ENCODE data around the gene MAPK10.
"Not testable (repeated sequence)": the region's sequence is repeated elsewhere in the genome, so short reads cannot be mapped to it uniquely, and the experiment has no call there.

The MAPK10 gene

DNA sequence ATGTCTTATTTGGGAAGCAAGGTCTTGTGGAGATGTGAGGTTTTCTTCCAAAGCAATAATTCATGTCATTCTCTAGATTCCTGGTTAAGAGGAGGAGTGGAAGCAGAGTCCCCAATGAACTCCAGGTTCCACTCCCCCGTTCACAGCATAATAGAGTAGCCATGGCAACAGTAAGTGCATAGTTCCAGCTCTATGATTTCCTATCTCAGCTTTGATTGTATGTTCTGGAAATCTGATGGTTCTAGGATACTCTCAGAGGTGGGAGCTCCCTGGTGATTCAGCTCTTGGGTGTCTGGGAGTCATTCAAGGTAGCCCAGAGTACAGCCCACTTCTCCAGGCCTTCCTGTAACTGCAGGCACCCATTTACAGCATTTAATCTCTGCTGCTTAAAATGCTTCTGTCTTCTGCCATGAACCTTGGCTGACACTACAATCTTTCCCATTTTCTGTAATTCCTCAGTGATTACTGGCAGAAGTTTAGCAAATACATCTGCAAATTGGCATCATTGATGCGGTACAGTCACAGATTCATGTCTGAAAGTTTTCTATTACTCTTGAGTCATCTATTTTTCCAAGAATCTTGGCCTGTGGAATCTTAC, 242.0 kb downstream of the MAPK10 start:
- DNase-seq (ENCODE audit: extremely low read depth in 1 of 2, low read depth in 1 of 2): no peak

DNA sequence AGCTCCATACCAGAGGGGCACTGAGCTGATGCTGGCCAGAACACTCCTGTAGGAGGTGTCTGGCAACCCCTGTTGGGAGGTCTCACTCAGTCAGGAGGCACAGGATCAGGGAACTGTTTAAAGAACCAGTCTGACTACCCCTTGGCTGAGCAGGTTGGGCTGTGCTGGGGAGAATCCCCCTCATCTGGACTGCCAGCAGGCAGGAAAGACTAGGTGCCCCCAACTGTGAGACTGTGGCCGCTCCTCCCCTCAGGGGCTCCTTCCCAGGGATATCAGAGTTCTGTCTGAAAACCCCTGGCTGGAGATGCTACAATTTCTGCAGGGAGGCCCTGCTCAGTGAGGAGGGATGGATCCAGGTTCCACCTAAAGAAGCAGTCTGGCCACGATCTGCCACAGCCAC, 245.3 kb downstream of the MAPK10 start:
- no peak for DNase-seq (ENCODE audit: extremely low read depth in 1 of 2, low read depth in 1 of 2)

DNA sequence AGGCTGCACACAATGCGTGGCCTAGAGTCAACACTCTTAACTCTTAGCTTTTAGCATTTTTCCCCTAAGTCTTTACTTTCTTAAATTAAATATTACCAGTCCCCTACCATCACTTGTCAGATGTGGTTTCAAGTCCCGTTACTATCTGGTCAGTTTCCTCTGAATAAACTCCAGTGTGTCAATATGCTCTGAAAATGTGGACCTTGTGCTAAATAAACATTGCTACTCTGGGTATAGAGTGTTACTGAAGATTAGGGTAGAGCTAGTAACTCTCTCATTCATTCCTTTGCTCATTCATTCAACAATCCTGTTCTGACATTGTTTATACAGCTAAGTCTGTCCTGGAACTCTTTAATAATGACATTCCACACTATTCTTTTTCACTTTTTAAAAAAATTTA, 251.0 kb downstream of the MAPK10 start:
- DNase-seq (ENCODE audit: extremely low read depth in 1 of 2, low read depth in 1 of 2): no peak

DNA sequence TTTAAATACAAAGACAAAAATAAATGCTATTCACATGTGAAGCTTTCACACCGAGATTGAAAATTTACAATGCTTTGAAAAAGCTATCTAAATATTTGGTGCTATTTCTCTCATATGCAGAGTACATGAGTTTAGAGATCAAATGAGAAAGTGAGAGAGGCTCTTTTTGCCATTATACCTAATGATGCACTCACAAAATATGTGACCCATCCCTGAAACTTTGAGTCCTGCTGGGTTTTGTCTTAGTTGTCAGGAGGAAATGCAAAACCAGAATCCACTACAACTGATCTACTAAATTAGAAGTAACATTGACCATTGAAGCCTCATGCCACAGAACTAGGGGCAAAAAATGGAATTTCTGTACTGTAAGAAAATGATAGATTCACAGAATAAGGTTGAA, 251.7 kb downstream of the MAPK10 start:
- DNase-seq (ENCODE audit: extremely low read depth in 1 of 2, low read depth in 1 of 2): no peak

DNA sequence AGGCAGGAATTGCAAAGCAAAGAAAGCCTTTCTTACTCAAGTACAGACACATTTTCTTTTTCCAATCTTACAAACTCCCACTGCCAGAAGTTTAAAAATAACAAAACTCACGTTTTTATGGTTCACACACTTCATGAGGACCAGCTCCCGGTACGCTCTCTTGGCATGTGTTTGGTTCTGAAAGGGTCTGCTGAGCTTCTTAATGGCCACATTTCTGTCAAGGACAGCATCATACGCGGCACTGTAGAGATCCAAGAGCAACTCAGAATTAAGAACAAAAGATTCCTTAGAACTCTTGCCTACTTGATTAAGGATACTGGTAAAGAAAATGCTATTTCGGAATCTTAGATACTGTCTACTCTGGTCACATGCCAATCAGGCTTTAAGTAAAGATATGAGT, 252.7 kb downstream of the MAPK10 start:
- no peak for DNase-seq (ENCODE audit: extremely low read depth in 1 of 2, low read depth in 1 of 2)

DNA sequence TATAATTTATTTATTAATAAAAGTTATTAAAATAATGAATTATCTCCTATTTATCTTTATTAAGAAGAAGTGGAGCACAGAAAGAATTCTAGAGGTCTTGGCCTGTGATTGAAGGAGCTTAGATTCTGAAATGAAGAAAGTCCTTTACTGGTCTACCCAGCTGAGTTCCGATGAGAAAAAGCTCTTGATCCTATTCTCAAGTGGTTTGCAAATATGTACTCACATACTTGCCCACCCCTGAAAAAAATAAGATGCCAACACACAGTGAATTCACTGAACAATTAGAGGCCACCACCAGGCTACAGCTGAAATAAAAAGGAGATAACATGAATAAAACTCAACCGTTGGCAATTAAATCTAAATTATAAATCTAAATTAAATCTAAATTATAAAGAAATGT, 253.4 kb downstream of the MAPK10 start:
- no peak for DNase-seq (ENCODE audit: extremely low read depth in 1 of 2, low read depth in 1 of 2)

DNA sequence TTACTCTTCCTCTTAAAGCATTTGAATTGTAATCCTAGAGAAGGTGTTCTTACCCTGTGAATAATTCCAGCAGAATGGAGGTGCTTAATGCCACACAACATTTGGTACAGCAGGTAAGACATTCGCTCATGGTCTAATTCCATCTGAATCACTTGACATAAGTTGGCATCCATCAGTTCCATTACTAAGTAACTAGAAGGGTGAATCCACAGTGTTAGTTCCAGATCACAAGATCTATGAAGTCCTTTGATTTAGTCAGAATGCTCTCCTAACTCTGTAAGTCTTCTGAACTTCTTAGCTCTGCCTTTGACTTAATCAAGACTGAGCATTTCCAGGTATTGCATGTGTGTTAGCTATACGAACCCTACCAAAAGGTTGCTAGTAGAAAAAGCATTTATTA, 258.0 kb downstream of the MAPK10 start:
- no peak for DNase-seq (ENCODE audit: extremely low read depth in 1 of 2, low read depth in 1 of 2)

DNA sequence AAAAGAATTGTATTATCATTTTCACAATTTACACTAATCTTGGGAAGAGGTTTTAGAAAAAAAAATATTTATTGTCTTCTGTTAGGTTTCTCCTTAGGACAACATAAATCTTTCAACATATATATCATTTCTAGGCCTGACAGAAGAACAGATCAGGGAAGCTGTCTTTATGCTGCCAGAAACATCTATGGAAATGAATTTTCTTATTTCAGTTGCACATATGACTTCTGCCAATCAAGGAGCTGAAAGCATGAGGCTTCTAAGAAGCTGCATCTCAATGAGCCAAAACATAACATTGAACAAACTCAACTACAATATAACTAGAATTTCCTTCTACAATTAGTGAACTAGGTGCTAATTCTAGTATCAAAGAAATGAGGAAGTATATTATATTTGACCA, 258.4 kb downstream of the MAPK10 start:
- DNase-seq (ENCODE audit: extremely low read depth in 1 of 2, low read depth in 1 of 2): no peak

DNA sequence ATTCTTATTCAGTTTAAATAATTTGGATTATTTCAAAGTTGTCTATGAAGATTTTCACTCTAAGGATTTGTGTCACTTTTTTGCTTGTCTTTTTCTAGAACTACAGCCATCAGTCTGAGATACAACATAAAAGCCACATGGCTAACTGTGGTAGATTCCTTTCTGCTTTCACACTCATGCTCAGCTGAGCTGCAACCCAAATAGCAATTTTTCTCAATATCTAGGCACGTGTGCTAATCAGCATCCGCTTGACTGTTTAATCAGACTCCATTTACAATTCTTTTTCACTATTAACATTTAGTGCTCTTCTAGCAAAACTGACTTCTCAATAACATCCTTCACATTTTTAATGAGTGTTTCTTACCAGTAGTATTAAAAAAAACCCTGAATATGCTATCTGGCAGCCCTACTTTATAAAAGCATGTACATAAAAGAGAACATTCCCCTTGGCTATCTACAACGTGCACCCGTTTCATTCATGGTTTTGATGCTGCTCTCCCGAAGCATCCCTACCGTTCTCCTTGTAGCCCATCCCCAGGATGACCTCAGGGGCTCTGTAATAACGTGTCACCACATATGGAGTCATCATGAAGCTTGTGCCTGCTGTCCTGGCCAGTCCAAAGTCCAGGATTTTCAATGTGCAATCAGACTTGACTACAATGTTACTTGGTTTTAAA, 259.2 kb downstream of the MAPK10 start:
- no peak for DNase-seq (ENCODE audit: extremely low read depth in 1 of 2, low read depth in 1 of 2)

DNA sequence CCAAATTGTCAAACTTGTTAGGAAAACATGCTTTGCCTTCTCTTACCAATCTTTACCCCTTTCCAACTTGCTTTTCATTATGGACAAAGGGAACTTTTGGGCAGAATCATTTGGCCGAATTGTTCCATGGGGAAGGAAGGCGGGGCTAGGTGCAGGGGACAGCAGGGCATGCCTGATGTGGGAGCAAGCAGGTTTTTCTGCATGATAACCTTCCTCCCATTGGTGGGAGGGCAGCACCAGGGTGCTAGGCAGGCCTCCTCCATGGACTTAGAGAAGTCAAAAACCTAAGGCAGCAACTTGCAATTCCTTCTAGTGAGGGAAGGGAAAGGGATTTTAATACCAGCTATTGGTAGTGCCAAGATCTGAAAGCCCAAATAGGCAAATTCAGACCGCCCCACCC, 260.5 kb downstream of the MAPK10 start:
- no peak for DNase-seq (ENCODE audit: extremely low read depth in 1 of 2, low read depth in 1 of 2)

DNA sequence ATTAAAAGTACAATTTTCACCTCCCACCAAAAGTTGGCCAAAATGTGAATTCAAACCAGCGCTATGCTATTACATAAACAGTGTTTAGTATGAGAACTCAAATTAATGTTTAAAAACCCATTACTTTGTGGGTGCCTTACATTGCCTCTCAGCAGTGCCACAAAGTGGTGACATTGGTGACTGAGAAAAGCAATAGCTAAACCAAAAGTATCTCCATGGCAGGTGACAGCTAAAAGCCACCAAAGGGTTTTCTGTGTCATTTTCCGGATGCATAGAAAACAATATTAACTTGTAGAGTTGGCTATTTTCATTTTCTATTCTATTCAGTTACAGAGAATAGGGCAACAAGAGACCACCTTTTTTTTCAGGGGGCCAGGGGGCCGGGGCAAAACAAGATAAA, 261.2 kb downstream of the MAPK10 start:
- no peak for DNase-seq (ENCODE audit: extremely low read depth in 1 of 2, low read depth in 1 of 2)

DNA sequence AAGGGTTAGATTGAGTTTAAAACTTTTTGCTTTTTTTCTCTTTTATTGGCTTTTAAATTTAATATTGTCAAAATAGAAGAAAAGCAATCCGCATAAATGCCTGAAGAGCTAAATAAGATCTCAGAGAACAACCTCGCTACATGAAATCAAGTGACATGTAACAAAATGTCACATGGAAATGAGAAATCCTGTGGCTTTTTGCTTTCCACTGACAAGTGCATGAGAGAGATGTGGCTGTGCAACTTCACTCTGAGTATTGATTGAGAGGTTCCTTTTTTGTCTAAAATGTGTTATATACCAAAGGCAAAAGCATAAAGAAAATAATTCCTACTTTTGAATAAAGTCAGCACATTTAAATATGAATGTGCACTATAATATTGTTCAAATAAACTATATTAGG, 263.5 kb downstream of the MAPK10 start:
- no peak for DNase-seq (ENCODE audit: extremely low read depth in 1 of 2, low read depth in 1 of 2)

DNA sequence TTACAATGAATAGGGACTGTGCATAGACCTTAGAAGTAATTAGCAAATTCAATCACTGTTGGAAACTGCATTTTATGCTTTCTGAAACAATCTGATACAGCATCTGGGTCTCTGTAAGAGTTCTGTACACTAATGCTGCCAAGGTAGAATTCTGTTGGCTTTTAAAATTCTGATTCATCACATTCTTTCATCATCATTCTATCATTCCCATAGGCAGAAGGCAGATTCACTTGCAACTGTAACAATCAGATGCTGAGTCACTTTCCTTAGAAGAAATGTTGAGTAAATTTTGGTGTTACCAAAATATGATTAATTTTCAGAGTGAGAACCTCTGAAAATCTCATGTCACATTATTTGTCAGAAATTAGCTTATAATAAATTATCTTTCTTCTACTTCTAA, 267.2 kb downstream of the MAPK10 start:
- no peak for DNase-seq (ENCODE audit: extremely low read depth in 1 of 2, low read depth in 1 of 2)

DNA sequence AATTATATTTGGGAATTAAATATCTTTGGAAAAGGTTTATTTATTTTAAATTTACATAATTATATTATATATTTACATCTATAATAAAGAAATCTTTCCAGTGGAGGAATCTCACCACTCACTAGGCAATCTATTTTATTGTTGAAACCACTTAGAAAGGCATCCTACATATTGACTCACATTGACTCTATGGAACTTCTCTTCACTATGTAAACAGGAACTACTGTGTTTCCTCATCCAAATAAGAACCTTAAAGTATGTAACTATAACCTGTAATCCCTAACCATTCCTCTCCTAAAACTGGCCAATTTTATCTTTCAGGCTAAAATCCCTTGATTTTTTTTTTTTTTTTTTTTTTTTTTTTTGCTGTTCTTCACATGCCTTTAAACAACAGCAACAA, 268.7 kb downstream of the MAPK10 start:
- DNase-seq (ENCODE audit: extremely low read depth in 1 of 2, low read depth in 1 of 2): no peak

DNA sequence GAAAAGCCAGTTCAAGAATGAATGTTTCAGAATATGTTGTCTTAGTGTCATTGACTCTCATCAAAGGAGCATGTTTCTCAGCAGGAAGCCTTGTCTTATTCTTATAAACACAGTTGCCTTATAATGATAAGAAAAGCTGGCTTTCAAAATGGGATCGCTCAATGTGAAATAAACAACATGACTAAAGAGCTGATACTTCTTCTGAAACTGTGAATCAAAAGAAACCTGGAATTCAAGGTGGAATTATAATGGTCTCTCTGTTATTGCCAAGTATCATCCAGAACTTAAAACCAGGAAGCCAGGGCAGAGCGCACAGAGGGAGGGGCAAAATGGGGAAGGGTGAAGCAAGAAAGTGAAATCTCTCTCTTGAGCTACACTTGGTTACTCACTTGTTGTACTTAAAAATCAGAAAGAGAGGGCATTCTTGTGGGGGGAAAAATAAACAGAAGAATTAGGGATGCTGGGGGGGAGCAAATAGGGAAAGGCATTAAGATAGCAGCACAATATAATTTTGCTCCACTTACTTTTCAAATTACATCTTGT, 270.0 kb downstream of the MAPK10 start:
- DNase-seq (ENCODE audit: extremely low read depth in 1 of 2, low read depth in 1 of 2): no peak

DNA sequence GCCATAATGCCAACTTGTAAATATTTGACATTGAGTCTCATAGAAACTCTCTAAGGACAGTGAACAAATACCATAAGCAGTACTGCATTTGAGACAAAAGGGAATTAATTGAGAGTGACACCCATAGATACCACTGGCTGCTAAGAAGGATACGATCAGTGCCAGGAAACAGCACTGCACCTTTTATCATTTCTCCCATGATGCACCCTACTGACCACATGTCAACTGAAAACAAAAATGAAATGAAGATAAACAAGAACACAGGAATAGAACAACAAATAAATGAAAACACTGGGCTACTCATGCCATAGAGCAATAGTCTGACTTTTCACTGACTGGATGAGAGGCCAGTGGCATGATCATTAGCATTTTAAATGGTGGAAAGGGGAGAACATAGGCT, 270.8 kb downstream of the MAPK10 start:
- DNase-seq (ENCODE audit: extremely low read depth in 1 of 2, low read depth in 1 of 2): no peak

DNA sequence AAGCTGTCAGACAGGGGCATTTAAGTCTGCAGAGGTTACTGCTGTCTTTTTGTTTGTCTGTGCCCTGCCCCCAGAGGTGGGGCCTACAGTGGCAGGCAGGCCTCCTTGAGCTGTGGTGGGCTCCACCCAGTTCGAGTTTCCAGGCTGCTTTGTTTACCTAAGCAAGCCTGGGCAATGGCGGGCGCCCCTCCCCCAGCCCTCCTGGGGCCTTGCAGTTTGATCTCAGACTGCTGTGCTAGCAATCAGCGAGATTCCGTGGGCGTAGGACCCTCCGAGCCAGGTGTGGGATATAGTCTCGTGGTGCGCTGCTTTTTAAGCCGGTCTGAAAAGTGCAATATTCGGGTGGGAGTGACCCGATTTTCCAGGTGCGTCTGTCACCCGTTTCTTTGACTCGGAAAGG, 284.1 kb downstream of the MAPK10 start:
- not testable (repeated sequence) for DNase-seq (ENCODE audit: extremely low read depth in 1 of 2, low read depth in 1 of 2)

DNA sequence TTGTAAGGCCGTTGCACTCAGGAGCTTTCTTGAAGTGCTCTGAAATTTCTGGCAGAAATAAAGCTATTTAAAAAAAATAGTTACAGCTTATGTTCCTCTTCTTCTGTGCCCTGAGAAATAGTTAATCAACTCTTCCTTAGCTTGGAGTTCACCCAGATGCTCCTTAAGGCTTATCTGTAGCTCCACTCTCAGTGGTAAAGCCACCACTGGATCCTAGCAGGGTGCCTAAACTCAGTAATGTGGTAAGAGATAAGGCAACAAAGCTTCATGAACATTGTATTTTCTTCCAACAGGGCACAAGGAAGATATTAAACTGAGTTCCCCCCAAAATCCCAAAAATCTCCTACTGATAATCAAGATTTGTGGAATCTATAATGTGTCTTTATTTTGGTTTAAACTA, 299.5 kb downstream of the MAPK10 start:
- DNase-seq (ENCODE audit: extremely low read depth in 1 of 2, low read depth in 1 of 2): no peak

DNA sequence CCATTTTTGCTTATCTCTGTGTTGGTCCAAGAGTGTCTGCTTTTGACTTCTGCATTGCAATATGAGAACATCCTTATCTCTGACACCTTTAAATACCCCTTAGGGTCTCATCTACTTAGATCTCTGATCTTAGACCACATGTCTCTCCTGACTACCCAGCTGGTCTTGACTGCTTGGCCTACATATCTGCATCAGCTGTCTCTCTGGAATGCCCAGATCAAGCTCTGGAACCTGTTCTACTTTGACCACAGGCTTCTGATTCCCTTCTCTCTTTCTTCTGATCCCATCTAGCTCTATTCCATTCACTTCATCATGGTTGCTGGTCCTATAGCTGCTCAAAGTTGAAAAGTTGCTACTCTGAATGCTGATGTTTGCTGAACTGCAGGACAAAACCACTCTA, 301.2 kb downstream of the MAPK10 start:
- DNase-seq (ENCODE audit: extremely low read depth in 1 of 2, low read depth in 1 of 2): no peak

DNA sequence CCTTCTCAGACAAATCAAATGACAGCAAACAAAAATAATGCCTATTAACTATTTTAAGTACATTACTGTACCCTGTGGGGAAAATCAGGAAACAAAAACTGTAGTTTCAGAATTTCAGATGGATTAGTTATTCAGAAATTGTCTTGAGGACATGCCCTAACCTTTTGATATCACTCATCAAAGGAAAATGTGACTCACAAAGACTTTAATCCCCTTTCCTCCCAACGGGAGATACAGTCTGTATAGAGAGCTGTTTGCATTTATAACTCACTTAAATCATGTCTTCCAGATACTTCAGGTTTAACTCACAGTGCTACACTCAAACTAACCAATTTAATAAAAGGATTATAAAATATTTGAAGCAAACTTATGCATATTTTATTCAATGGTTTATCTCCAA, 304.0 kb downstream of the MAPK10 start:
- DNase-seq (ENCODE audit: extremely low read depth in 1 of 2, low read depth in 1 of 2): no peak

DNA sequence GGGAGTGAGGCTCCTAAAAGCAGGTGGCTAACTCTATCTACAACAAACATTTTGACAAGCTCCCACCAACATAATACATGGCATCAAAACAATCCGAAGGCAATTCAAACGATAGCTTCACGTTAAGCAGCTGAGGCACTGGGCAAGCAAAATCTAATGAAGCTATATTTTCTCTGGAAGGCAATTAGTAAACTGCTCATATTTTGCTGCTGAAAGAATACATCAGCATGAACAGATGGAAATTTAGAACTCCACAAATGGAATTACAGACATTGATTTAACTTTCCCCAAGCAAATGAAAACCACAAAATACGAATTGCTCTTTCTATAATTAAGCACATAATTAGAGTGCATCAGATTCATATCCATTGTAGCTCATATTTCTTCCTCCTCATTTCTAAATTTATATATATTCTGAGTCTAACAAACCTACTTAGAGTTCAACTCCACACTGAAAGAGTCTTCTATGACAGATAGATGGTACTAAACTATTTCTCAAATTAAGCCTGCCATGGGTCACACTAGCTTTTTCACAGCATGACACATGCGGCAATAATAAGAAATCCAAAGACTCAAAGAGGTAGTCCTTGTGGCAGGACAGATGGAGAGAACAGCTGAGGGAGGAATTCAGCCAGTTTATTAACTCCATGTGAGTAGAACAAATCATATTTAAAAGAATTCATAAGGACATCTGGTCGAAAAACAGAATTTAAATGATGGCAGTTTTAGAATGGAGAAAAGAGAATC, 305.4 kb downstream of the MAPK10 start:
- no peak for DNase-seq (ENCODE audit: extremely low read depth in 1 of 2, low read depth in 1 of 2)

DNA sequence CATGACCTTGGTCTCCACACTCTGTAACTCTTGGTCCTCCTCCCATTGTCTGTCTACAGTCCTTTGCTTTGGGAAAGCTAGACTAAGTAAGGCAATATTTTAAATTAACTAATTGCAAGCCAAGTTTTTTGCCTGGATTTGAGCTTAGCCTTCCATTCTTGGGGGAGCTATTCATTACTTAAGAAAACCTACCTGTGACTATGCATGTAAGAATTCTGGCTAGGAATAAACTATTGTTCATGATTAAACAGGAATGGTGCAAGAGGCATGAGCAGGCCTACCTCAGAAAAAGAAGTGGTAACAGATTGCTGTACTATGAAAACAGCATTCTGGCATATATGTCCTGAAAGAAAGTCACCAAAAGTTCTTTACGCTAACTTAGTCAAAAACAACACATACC, 309.4 kb downstream of the MAPK10 start:
- no peak for DNase-seq (ENCODE audit: extremely low read depth in 1 of 2, low read depth in 1 of 2)
